HG03520 (cell line): Measurements from ENCODE around the gene A4GALT.
"Not testable (repeated sequence)": the region's sequence is repeated elsewhere in the genome, so short reads cannot be mapped to it uniquely, and the experiment has no call there.

Experiments used
- ATAC-seq: cut with Tn5 transposase; IDR thresholded peaks from one replicate; pipeline ENCODE4 v1.9.1; 2021; ENCODE audit warnings: mild to moderate bottlenecking, moderate library complexity; ENCODE audit not compliant: unreplicated experiment

A4GALT gene

DNA sequence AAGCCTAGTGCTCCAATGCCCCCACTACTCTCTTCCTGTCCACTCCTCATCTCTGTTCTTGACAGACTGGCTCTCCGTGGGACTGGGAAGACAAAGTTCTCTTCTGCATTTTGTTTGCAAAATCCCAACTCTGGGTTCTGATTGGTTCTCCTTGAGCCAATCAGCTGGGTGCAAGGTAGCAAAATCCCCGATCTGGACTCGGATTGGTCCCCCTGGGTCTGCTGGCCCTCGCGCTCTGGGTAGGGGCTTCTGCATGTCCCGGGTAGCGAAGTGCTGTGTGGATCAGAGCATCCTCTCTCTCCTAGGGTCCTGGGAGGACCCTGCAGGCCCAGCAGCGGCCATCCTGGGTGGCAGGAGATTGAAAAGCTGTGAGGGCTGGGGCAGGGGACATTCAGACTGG is 22.3 kb upstream of the A4GALT start:
- no peak for ATAC-seq

DNA sequence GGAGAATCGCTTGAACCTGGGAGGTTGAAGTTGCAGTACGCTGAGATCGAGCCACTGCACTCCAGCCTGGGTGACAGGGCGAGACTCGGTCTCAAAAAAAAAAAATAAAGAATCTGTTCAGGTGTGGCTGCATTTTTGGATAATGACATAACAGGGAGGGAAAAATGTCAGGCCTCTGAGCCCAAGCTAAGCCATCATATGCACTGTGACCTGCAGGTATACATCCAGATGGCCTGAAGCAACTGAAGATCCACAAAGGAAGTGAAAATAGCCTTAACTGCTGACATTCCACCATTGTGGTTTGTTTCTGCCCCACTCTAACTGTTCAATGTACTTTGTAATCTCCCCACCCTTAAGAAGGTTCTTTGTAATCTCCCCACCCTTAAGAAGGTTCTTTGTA is 19.6 kb upstream of the A4GALT start:
- not testable (repeated sequence) for ATAC-seq

DNA sequence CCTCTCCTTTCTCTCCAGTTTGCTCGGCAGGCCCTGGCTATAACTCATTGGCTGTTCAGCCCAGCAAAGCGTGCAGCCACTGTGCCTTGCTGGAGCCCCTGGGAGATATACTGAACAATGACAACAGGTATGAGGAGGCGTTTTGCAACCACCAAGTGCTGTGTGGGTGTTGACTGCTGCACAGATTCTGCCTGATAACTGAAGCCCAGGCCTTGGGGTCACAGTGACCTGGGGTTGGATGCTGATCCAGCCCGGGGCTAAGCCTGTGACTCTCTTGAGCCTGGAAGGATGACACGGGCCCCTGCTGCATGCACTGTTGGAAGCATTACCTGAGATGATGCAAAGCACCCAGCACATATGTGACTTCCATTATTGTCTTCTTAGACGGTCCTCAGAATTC is 13.7 kb upstream of the A4GALT start:
- no peak for ATAC-seq

DNA sequence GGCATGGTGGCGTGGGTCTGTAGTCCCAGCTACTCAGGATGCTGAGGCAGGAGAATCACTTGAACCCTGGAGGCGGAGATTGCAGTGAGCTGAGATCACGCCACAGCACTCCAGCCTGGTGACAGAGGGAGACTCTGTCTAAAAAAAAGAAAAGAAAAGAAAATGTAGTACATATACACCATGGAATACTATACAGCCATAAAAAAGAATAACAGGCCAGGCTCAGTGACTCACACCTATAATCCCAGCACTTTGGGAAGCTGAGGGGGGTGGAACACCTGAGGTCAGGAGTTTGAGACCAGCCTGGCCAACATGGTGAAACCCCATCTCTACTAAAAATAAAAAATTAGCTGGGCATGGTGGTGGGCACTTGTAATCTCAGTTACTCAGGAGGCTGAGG is 12.7 kb upstream of the A4GALT start:
- not testable (repeated sequence) for ATAC-seq

DNA sequence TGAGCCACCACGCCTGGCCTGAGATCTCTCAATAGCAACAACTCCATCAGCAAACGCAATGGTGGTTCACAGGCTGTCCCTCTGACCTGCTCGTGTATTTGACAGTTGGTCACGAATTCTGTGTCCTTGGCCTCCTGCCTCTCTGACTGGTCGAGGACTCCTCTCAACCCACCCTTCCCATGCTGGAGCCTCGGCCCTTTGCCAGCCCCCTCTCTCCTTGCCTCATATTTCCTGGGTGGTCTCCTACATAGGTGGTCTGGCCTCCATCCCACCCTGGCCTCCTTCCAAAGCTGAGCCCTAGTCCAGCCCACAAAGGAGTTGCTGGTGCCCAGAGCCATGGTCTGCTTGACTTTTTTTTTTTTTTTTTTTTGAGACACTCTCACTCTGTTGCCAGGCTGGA is 11.4 kb upstream of the A4GALT start:
- ATAC-seq = no peak

DNA sequence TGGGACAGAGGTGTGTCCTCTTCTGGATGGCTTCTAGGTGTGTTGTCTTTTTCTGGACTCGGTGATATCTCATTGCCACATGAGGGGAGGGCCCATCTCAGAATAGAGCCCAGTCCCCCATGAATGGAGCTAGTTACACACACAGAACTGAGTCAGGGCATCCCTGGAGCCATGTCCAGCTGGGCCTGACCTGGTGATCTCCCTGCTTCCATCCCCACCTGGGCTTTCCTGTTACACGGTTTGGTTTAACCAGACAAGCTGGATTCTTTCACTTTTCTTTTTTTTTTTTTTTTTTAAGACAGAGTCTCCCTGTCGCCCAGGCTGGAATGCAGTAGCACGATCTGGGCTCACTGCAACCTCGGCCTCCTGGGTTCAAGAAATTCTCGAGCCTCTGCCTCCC is 6.1 kb upstream of the A4GALT start:
- no peak for ATAC-seq

DNA sequence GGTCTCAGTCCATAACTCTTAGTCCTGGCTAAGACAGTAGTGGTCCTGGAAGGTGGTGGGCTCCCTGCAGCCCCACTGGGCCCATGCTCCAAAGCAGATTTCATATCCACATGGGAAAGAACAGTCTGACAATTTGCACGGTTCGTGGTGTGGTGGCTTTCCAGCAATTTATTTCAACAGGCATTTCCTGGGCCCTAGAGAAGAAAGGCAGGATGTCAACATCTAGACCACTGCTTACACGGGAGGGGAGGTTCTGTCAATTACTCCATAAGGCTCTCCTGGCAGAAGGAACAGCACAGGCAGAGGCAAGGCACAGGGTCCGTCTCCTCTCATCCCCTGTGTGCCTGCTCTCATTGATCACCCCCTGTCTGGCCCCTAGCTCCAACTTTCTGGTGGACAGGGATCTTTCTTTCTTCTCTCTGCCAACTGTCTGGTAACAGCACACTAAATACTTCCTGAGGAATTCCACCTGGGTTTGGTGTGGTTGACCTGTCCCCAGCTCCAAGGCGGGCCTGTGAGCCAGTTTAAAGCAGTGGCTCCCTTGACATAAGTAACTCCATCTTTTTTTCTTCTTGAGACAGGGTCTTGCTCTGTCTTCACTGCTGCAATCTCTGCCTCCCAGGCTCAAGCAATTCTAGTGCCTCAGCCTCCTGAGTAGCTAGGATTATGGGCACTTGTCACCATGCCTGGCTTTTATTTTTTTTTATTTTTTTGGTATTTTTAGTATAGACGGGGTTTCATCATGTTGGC is 5.1 kb upstream of the A4GALT start:
- no peak for ATAC-seq

DNA sequence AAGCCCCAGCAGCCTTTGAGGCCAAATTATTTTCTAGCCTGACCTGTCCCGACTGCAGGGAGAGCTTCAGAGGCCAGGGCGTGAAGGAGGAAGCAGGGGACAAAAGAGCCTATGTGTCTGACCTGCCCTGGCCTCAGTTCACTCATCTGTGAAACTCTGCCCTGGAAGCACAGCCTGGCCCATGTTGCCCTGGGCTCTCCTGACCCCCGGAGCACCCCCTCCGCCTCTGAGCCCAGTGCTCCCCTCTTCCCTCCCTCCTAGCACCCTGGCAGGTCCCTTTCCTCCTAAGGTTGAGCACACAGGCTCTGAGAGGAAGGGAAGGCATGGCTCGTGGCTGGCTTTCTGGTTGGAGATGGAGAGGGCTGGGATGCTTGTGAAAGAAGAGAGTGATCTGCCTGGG is 3.4 kb upstream of the A4GALT start:
- ATAC-seq = no peak

DNA sequence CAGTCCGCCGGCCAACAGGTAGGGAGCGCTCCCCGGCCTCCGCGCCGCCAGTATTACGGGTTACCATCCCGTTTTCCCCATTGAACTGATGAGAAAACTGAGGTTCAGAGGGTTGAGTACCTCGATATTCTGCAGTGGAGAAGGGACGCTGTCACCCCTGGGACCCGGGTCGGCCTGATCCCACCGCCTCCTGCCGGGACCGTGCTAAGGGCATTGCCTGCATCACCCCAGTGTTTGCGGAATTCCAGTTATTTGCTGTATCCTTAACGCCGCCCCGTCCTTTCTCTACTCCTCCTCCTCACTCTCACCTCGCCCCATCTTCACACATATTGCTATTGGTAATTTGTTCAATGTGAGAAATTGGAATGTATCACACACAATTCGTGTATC is 370 bp upstream of the A4GALT start:
- ATAC-seq = no peak

DNA sequence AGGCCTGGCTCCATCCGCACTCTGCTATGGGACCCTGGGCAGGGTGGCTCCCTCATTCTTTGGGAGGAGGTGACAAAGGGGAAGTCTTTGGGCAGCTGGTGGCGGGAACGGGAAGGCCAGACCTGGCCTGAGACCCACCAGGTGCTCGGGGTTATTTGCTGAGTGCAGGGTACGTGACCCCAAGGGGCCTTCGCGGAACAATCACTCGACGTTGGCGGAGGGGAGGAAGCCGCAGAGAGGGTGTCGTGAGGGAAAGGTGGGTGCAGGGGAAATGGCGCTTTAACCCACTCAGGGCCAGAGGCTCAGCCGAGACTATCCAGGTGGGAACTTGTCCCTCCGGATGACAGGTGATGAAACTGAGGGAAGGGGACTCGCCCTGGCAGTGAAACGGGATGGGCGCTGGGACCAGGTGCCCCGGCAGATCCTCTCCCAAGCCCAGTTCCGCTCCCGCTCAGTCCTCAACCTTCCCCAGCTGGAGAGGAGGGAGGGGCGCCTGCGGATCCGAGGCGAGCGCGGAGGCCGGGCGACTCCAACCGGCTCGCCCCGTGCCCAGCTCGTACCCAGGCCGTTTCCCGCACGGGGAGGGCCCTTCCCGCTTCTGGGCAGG is 911 bp downstream of the A4GALT start:
- no peak for ATAC-seq

DNA sequence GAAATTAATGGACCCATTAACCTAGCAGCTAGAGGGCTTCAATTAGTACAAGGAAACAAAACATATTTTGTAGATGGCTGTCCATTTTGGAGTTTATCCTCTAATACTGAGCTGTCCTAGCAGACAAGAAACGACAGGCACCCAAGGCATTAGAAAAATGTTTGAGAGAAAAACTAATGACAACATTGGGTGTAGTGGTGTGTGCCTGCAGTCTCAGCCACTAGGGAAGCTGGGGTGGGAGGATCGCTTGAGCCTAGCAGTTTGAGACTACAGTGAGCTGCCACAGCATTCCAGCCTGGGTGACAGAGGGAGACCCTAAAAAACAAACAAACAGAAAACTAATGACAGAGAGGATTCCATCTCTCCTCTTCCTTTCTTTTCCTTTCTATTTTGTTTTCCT is 1.5 kb downstream of the A4GALT start:
- ATAC-seq = no peak

DNA sequence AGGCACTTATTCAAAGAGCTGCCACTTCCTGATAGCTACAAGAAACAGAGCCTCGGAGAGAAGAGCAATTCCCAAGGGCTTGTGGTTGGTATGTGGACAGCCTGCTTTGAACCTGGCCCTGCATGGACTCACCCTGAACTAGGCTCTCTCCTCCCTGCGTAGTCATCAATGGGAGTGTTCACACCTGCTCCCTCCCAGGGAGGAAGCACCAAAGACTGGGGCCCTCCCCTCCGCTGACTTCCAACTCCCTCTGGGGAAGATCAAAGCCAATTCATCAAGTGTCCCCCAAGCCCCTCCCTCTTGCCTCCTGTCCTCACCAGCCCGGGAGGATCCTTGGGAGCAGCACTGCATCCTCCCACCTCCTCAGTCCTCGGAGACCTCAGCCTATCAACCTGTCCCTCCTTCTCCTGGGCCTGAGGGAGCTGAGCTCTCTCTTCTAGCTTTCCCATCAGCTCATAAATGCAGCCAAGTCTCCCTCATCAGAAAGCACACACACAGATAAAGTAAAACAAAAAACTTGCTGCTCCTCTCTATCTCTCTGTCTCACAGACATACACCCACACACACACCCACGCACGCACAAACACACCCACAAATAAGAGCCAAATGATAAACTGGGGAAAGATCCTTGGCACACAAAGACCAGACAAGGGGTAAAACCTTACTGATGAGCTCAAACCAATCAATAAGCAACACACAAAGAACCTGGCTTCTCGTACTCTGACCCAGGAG is 3.3 kb downstream of the A4GALT start:
- ATAC-seq = no peak

DNA sequence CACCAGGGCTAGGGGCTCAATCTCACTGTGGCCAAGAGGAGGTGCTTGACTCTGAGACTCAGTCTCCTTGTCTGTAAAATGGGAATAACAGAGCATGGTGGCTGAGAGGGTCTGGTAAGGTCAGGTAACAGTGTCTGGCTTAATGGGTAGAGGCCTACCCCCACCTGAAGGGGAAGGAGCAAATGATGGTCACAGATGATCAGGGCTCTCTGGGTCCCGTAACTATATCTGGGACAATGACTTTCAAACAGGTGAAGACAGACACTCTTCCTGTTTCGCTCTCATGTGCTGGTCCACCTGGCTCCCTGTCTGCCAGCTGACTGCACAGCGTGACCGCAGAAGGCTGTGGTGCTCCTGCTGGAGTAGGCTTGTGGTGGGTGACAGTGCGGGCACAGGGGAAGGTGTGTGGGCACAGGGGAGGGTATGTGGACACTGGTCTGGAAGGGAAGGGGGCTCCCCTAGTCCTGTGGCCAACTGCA is 4.0 kb downstream of the A4GALT start:
- no peak for ATAC-seq

DNA sequence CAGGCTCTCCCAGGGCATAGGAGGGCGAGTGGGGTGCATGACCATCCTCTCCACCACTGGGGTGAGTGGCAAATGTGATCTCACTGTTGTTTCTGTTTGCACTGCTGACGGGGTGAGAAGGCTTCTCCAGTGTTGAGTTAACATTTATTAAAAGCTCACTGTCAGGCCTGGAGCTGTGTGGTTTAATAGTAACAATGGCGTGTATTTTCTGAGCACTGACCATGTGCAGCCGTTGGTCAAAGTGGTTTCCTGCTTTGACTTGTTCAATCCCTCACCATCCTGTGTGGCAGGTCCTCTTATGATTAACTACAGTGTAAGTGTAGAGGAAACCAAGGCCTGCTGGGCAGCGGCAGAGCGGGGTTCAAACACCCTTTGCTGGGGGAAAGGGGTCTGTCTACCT is 4.4 kb downstream of the A4GALT start:
- no peak for ATAC-seq

DNA sequence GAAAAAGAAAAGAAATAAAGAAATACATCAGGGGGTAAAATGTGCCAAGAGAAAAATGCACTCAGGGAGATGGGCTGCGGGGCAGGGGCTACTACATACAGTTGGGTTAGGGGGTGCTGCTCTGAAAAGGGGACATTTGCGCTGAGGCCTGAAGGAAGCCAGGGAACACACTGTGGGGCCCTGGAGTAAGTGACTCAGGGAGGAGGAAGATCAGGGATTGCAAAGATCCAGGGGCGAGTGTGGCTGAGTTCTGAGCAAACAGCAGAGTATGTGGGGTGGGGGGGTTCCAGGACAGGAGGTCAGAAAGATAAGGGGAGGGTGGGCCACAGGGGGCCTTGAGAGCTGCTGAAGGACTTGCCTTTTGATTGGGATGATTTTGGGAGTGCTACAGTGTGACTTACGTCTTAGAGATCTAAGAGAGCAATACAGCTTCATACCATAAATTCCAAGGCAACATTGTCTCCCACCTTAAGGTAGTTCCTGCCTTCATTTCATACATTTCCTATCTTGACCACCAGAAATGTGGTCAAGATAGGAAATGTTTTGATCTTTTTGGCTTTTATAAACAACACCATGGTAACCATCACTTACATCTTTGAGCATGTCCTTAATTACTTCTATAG is 5.8 kb downstream of the A4GALT start:
- ATAC-seq = no peak

DNA sequence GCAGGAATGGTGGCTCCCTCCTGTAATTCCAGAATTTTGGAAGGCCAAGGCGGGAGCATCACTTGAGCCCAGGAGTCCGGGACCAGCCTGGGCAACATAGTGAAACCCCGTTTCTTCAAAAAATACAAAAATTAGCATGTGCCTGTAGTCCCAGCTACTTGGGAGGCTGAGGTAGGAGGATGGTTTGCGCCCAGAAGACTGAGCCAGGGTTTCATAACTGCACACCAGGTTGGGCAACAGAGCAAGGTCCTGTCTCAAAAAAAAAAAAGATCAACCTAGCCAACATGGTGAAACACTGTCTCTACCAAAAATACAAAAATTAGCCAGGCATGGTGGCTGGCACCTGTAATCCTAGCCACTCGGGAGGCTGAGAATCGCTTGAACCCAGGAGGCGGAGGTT is 6.4 kb downstream of the A4GALT start:
- ATAC-seq = no peak

DNA sequence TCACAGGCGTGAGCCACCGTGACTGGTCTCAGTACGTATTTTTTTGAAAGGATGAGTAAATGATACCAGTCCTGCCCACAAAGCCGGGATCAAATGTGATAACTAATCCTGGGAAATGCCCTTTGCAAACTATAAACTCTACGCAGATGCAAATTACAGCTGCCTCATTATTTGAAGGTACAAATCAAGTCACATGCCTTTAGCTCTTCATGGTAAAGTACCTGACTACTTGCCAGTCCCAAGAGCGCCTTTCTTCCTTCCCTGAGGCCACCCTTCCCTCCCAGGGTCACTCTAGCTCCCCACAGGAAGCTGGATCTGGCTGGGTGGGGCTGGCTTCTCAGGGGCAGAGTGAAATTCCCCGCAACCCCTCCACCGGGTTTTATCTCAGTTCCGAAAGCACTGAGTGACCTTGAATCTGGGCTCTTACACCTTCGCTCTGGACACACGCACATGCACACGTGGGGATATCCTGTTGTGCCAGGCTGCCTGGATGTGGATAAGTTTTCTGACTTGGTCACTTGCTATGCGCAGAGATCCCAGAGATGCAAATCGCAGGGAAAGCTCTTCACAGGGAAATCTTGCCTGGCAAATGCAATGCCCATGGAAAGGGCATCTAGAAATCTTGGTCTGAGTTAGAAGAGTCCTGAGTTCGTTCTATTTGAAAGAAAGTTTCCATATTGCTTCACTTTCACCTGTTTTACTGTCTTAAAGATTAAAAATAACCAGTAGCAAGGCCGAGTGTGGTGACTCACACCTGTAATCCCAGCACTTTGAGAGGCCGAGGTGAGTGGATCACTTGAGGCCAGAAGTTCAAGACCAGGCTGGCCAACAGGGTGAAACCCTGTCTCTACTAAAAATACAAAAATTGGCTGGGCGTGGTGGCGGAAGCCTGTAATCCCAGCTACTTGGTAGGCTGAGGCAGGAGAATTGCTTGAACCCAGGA is 8.5 kb downstream of the A4GALT start:
- no peak for ATAC-seq

DNA sequence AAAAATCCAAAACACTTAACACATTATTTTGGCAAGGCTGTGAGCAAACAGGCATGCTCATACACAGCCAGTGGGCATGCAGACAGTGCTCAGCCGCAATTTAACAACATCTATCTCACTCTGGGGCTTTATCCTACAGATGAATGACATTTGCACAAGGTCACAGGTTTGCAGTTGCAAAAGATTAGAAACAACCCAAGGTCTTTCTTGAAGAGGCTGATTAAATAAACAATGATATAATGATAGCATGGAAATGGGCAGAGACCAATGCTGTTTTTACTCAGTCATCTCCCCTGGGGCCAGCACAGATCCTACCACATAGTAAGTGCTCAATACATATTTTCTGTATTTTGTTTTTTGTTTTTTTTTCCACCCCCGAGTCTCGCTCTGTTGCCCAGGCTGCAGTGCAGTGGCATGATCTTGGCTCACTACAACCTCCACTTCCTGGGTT is 9.4 kb downstream of the A4GALT start:
- ATAC-seq = no peak

DNA sequence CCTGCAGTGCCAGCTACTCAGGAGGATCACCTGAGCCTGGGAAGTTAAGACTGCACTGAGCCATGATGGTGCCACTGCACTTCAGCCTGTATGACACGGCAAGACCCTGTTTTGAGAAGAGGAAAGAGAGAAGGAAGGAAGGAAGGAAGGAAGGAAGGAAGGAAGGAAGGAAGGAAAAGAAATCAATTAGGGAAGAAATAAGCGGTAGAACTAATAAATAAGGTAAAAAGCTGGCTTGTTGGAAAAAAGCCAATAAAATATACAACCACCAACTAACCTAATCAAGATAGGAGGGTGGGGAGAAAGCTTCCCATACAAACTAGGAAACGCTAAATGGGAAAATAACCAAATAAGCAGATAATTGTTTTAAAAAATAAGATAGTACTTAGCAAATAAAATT is 12.3 kb downstream of the A4GALT start:
- ATAC-seq = no peak

DNA sequence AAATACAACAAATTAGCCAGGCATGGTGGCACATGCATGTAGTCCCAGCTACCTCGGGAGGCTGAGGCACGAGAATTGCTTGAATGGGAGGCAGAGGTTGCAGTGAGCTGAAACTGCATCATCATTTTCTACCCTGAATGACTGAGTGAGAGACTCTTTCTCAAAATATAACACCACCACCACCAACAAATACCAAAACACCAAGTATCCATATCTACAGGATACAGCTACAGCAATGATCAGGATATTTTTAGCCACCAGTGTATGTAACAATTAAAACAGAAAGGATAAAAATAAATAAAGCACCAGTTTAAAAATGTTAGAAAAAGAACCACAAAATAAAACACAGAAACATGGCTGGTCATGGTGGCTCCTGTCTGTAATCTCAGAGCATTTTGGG is 13.2 kb downstream of the A4GALT start:
- ATAC-seq = no peak
